ENCODE results near the gene TSSC4.

TSSC4 gene

DNA sequence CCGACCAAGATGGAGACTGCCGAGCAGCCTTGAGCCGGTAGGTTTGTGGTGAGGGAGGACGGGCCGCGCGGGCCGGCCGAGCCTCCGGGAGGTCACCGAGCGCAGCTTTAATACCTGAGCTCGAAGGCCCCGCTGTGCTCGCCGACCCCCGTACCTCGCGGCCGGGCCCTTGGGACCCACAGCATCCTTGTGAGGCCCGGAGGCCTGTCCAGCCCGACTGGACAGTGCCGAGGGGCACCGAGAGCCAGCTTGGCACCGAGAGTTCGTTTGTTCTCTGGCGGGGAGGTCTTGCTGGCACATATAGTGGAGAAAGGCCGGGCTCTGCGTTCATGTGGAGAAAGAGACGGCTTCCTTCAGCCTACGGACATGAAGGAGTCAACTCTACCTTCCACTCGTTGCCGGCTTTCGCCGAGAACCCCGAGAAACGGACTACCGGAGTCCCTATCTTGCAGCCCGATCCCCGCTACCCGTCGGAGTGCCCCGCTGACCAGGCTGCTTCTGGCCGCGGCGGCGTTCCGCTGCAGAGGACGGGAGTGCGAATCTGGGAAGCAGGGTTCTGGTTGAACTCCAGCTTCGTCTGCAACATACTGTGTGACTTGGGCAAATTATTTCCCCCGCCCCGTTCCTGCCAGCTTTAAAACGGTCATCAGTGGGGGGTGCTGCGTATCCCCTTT, 349 bp downstream of the TSSC4 start:
- DNase-seq (ENCODE audit: low spot score), result no peak

DNA sequence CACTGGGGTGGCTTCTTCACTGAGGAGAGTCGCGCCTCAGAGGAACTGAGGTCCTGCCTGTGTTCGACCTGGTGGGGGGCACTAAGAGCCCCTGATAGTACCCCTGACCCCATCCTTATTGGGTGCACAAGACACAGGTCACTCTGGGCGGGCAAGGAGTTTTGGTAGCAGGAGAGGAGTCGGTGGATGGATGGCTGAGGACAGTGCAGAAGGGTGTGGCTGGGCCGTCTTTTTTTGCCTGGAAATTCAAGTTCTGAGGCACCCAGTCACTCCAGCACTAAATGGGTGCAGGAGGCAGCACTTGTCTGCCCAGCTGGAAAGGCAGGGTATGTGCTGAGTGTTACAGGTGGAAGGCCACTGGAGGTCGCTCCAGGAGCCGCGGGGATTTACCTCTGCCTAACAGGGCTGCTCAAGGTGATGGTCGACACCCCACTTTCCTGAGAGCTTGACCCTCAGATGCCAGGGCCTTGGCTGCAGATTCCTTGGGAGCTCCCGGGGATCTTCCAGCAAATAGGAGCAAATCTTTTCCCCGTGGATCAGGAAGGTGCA, 960 bp downstream of the TSSC4 start:
- no peak for DNase-seq (ENCODE audit: low spot score)

DNA sequence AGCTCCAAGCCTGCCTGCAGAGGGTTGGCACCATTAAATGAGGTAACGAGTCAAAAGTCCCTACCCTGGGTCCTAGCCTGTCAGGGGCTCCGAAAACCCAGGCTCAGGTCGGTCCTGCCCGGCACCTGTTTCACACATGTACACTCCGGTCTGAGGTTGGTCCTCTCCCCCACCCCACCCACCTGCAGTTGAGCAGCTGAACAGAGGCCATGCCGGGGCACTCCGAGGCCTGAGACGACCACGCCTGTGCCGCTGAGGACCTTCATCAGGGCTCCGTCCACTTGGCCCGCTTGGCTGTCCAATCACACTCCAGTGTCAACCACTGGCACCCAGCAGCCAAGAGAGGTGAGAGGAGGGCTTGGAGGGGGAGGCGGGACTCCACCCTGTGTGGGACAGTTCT, 1.6 kb downstream of the TSSC4 start:
- DNase-seq (ENCODE audit: low spot score), result no peak

GRCh38 chr11:2402890-2403645, 2.5 kb downstream of the TSSC4 start:
- no peak for DNase-seq (ENCODE audit: low spot score)

GRCh38 chr11:2404735-2405196, 4.2 kb downstream of the TSSC4 start:
- DNase-seq (ENCODE audit: low spot score), result no peak

DNA sequence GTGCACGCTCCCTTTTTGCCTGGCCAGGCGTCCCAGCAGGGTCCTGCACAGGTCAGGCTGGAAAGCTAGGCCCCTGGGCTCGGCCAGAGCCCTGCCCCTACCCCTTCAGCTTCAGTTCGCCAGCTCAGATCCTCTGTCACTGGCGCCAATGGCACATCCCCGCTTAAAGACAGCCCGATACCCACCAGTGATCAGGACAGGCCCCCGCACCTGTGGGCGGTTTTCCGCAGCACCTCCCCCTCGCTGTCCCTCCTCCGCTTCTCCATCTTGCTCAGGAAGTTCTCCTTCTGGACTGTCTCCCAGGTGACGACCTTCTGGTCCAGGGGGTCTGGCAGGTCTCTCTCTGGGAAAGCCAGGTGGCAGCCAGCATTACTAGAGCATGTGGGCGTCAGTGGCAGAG, 5.9 kb downstream of the TSSC4 start:
- no peak for DNase-seq (ENCODE audit: low spot score)

DNA sequence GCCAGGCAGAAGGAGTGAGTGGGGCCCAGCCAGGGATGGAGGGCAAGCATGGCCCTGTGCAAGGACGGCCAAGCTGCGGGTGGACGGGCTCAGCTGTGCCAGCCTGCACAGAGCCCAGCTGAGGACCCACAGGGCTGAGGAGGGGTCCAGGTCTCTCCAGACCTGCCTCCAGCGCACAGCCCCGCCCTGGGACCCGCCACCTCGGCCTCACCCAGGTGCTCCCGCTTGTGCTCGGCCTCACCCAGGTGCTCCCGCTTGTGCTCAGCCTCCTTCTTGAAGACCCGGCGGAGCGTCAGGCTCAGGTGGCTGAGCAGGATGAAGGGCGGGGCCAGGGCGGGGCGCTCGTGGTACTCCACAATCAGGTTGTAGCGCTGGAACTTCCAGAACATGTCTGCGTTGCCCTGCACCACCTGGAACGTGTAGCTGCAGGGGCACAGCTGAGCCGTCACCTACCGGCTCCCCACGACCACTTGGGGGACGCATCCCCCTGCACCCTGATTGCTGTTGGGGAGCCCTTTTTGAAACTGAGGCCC, 6.4 kb downstream of the TSSC4 start:
- DNase-seq (ENCODE audit: low spot score), result no peak

GRCh38 chr11:2408671-2409070, 8.1 kb downstream of the TSSC4 start:
- DNase-seq (ENCODE audit: low spot score), result no peak

GRCh38 chr11:2409126-2409525, 8.6 kb downstream of the TSSC4 start:
- DNase-seq (ENCODE audit: low spot score), result no peak

DNA sequence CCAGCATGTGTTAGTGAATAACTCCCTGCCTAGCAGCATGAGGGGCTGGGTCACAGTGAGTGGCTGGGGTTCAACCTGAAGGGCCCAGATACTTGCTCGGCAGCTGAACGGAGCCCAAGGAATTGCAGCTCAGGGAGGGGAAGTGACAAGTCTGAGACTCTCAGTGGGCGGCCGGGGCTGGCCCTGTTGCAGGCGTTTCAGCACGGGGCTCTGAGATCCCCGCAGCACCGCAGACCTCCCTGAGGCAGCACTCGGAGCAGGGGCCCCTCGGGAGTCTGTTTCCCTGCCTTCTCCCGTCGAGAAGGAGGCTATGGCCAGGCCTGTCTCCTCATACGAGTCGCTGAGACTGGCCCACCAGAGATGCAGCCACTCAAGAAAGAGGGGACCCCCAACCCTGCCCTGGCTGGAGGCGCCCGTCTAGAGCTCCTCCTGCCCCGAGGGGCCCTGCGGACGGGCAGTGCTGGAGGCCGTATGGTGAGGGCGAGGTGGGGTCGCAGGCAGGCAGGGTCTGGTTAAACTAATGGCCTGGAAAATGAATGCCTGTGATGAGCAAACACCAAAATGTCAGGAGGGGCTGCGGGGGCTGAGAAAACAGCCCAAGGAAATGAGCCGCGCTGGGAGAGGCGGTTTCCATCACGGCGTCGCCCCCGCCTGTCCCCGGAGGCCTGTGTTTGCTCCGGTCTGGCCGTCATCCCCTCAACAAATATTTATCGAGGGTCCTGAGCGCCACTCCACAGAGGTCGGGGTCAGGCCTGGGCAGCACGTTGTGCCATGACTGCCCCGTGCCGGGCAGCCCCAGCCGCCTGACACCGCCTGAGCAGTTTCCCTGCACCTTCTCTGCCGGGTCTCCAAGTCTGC, 9.3 kb downstream of the TSSC4 start:
- no peak for DNase-seq (ENCODE audit: low spot score)

GRCh38 chr11:2410616-2411015, 10.1 kb downstream of the TSSC4 start:
- no peak for DNase-seq (ENCODE audit: low spot score)

- no peak for DNase-seq (ENCODE audit: low spot score)
Measured at GRCh38 chr11:2411446-2412305, 11.1 kb downstream of the TSSC4 start.

DNA sequence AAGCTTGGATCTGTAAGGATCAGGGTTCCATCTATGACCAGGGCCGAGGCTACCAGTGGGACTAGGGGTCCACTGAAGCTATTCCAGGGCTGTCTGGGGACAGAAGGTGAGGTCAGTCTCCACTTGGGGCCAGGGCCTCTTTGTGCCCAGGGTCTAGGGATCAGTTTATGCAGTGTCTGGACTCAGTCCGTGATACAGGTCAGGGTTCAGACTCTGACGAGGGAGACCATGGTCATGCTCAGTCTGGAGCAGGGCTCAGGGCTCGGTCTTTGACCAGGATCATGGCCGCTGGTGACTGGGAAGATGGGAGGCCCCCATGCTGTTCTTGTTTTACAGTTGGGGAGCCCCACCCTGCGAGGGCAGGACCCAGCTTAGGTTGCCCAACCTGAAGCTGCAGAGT, 11.8 kb downstream of the TSSC4 start:
- DNase-seq (ENCODE audit: low spot score), result no peak

DNA sequence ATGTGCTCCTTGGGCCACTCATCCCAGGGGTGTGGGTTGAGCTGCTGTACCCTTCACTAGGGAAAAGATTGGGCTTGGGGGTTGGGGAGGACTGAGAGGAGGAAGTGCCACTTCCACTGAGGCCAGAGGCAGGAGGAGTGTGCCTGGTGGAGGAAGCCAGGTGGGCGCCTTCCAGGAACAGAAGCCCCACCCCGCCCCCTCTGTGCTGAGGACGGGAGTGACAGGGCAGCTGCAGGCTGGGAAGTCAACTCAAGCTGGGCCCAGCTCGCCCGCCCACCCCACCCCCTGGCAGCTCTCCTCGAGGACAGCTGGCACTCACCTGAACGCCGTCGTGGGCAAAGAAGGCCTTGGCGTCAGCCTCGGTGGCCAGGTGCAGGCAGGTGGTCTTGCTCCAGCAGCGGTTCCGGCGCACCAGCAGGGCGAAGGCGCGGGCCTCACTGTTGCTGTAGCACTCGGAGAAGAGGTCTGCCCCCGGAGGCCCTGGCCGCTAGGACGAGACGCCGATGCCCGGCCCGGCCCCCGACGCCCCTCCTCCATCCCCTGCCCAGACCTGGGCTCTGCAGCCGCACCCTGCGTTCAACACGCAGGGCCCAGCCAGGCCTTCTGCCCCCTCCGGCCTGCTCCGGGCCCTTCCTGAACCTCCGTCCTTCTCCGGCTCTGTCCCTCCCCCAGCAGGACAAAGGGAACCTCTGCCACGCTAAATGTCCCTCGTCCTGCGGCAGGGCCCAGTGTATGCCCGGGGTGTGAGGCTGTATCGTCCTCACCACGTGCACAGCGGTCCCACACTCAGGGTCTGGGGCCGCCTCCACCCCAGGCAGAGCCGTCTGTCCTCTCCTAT, 13.4 kb downstream of the TSSC4 start:
- no peak for DNase-seq (ENCODE audit: low spot score)

GRCh38 chr11:2414616-2415015, 14.1 kb downstream of the TSSC4 start:
- no peak for DNase-seq (ENCODE audit: low spot score)

DNA sequence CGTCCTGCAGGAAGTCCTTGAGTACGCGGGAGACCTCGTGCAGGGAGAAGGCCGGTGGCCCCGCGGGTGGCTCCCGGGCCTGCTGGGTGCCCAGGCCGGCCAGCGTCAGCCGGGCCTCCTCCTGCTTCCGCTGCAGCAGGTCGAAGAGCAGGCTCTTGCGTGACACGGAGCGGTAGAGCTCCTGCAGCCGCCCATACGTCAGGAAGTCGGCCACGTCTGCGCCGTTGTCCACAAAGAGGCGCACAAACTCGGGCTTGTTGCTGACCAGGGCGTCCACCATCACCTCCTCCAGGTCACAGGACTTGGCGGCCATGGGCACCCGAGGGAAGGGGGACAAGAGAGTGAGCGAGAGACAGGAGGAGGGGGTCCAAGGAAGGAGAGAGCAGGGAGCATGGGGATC, 14.6 kb downstream of the TSSC4 start:
- DNase-seq (ENCODE audit: low spot score), result no peak

GRCh38 chr11:2415601-2416380, 15.2 kb downstream of the TSSC4 start:
- no peak for DNase-seq (ENCODE audit: low spot score)

DNA sequence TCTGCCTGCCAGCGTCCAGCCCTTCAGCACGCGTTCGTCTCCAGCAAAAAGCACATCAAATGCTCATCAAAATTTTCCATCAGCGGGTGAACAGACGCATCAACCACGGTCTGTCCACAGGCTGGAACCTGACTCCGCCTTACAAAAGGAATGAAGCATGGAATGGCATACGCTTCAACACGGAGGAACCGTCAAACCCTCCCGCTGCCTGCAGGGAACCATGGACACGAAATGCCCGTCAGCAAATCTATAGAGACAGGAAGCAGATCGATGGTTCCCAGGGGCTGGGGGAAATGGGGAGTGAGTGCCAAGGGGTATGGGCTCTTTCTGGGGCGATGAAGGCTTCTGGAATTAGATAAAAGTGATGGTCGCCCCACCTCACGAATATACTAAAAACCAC, 16.2 kb downstream of the TSSC4 start:
- no peak for DNase-seq (ENCODE audit: low spot score)

- no peak for DNase-seq (ENCODE audit: low spot score)
Measured at GRCh38 chr11:2417856-2418692, 17.5 kb downstream of the TSSC4 start.
